ENCODE results near the gene STX7.

The STX7 gene

DNA sequence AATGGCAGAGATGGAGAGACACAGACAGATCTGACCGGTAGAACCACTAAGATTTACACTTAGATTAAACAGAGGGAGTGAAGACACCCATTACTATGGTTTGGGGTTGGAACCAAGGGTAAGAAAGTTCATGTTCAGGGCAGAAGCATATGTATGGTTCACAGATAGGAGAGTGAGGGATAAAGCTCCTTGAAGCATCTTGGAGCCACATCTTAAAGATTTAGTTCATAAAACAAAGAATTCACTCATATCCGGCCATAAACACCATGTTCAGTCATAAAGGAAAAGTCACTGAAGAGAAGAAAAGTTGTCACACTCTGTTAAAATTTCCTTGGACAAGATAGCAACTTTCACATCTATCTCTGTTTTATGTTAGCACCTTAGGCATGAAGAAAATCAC lies 18.0 kb downstream of the STX7 start:
- no peak overlapping the region for H3K4me3 ChIP-seq (ENCODE audit: low read depth, low read length)
- TF ChIP-seq, protein P1, sequence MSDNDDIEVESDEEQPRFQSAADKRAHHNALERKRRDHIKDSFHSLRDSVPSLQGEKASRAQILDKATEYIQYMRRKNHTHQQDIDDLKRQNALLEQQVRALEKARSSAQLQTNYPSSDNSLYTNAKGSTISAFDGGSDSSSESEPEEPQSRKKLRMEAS (IDR thresholded peaks at IDR 0.05; ENCODE audit: low read depth, low read length), result no peak
- TF ChIP-seq, protein P2, sequence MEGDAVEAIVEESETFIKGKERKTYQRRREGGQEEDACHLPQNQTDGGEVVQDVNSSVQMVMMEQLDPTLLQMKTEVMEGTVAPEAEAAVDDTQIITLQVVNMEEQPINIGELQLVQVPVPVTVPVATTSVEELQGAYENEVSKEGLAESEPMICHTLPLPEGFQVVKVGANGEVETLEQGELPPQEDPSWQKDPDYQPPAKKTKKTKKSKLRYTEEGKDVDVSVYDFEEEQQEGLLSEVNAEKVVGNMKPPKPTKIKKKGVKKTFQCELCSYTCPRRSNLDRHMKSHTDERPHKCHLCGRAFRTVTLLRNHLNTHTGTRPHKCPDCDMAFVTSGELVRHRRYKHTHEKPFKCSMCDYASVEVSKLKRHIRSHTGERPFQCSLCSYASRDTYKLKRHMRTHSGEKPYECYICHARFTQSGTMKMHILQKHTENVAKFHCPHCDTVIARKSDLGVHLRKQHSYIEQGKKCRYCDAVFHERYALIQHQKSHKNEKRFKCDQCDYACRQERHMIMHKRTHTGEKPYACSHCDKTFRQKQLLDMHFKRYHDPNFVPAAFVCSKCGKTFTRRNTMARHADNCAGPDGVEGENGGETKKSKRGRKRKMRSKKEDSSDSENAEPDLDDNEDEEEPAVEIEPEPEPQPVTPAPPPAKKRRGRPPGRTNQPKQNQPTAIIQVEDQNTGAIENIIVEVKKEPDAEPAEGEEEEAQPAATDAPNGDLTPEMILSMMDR (IDR thresholded peaks at IDR 0.05; ENCODE audit: low read depth, low read length), result no peak
- TF ChIP-seq MYC (IDR thresholded peaks at IDR 0.05; ENCODE audit: low read depth, low read length), result no peak
- TF ChIP-seq POLR2A (IDR thresholded peaks at IDR 0.05; ENCODE audit: extremely low read depth, insufficient read length), result no peak
- DNase-seq (ENCODE audit: low read depth), result no peak

DNA sequence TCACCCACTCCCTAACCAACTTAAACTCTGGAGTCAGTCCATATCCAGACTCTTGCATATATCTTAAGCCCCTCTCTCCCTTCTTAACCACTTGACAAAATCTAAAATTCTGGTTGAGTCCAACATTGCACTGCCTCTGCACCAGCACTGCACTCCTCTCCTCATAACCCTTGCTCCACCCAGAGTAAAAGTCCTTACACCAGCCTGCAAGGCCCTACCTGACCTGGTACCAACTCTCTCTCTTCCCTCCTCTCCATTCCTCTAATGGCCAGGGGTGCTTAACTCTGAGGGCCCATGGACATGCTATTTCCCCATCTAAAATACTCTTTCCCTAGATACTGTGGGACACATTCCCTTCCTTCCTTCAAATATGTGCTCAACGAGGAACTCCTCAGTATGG lies 21.0 kb downstream of the STX7 start:
- DNase-seq (ENCODE audit: low read depth), result no peak
- H3K4me3 ChIP-seq (ENCODE audit: low read depth, low read length), result no peak overlapping the region
- TF ChIP-seq MYC (IDR thresholded peaks at IDR 0.05; ENCODE audit: low read depth, low read length) (no peak), POLR2A (IDR thresholded peaks at IDR 0.05; ENCODE audit: extremely low read depth, insufficient read length) (no peak)
- TF ChIP-seq, protein P2 (IDR thresholded peaks at IDR 0.05; ENCODE audit: low read depth, low read length), result no peak
- TF ChIP-seq, protein P1 (IDR thresholded peaks at IDR 0.05; ENCODE audit: low read depth, low read length), result no peak

DNA sequence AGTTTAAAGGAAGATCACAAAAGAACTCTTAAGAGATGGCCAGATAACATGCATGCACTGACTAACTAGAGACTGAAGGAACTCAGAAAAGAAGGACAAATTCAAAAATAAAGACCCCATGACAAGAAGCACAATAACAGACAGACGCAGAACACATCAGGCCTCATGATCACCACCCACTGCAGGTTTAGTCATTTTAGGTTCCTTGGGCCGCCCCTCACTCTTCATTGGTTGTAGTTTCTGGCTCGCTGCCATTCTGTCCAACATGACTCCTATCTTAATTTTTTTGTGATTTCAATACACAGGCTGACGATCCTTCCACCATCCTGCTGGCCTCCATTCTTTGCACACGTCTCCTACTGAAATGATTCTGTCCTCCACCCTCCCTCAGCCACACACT lies 21.6 kb downstream of the STX7 start:
- H3K4me3 ChIP-seq (ENCODE audit: low read depth, low read length), result no peak overlapping the region
- TF ChIP-seq, protein P2 (IDR thresholded peaks at IDR 0.05; ENCODE audit: low read depth, low read length), result no peak
- TF ChIP-seq, protein P1 (IDR thresholded peaks at IDR 0.05; ENCODE audit: low read depth, low read length), result no peak
- no peak for TF ChIP-seq MYC (IDR thresholded peaks at IDR 0.05; ENCODE audit: low read depth, low read length)
- TF ChIP-seq POLR2A (IDR thresholded peaks at IDR 0.05; ENCODE audit: extremely low read depth, insufficient read length), result no peak
- DNase-seq (ENCODE audit: low read depth), result no peak

DNA sequence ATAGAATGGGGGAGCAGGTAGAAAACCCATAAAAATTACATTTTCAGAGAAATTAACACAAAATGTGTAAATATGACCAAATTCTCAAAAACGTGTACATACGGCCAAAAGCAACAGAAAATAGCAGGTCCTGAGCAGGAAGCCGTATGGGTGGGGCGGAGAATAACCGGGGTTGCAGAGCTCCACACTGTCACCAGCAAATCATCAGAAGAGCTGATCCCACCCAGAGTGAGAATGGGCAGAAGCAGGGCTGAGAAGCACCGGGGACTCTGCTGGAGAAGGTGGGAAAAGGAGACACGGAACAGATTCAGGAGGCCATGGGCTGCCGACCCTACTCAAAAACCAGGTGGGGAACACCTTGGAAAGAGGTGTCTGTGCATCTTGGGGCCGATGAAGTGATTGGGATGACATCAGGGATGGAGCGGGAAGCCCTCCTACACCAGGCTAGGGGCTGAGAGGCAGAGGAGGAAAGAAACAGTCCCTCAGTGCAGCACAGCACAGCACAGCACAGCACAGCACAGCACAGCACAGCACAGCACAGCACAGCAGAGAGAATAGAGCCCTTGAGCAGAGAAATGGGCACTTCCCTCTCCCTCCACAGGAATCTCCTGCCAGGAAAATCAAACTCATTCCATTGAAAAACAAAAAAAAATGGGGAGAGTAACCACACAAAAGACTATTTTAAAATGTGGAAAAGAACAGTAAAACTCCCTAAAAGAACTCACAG lies 22.3 kb downstream of the STX7 start:
- H3K4me3 ChIP-seq (ENCODE audit: low read depth, low read length), result no peak overlapping the region
- TF ChIP-seq MYC (IDR thresholded peaks at IDR 0.05; ENCODE audit: low read depth, low read length), result no peak
- DNase-seq (ENCODE audit: low read depth), result no peak

DNA sequence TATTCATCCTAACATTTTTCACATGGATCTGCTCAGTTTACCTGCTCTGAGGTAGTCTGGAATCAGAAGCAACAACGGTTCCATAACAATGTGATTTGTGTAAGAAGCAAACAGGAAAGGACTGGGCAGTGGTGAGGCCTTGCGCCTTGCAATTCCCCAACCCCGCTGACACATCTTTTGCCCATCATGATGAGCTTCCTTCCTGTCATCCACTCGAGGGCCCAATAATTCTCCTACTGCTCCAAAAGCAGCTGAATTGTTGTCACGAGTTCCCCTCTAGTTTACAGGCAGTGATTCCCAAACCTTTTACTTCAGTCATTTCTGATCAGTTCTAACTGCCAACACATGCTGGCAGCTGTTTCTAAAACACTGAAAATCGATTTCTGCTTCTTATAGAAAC lies 22.9 kb downstream of the STX7 start:
- no peak for TF ChIP-seq POLR2A (IDR thresholded peaks at IDR 0.05; ENCODE audit: extremely low read depth, insufficient read length)
- TF ChIP-seq MYC (IDR thresholded peaks at IDR 0.05; ENCODE audit: low read depth, low read length), result no peak
- TF ChIP-seq, protein P1 (IDR thresholded peaks at IDR 0.05; ENCODE audit: low read depth, low read length), result no peak
- TF ChIP-seq, protein P2 (IDR thresholded peaks at IDR 0.05; ENCODE audit: low read depth, low read length), result no peak
- DNase-seq (ENCODE audit: low read depth), result peak; percentile 11
- H3K4me3 ChIP-seq (ENCODE audit: low read depth, low read length), result no peak overlapping the region

DNA sequence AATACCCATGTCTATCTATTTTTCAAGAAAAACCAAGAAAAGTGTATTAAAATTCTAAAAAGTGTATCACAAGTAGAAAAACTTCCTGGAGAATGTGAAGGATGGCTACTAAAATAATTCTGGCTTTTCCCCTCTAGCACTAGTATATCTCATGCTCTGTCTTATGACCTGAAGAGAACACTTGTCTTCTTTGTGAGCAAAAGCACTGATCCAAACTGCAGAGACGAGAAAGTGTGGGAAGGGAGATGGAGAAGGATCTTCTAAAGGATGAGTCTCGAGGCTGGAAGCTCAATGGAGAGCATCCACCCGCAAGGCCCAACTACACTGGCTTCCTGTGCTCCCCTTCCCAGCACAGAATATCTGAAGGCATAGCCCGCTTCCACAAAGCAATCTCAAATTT lies 23.5 kb downstream of the STX7 start:
- TF ChIP-seq, protein P2 (IDR thresholded peaks at IDR 0.05; ENCODE audit: low read depth, low read length), result no peak
- TF ChIP-seq POLR2A (IDR thresholded peaks at IDR 0.05; ENCODE audit: extremely low read depth, insufficient read length), result no peak
- TF ChIP-seq MYC (IDR thresholded peaks at IDR 0.05; ENCODE audit: low read depth, low read length), result no peak
- TF ChIP-seq, protein P1 (IDR thresholded peaks at IDR 0.05; ENCODE audit: low read depth, low read length), result no peak
- H3K4me3 ChIP-seq (ENCODE audit: low read depth, low read length), result no peak overlapping the region
- DNase-seq (ENCODE audit: low read depth), result no peak
